Suprapubic skin (tissue), 3 donors: Measurements from ENCODE around the gene ANO2.

Experiments used
- CTCF ChIP-seq, 2 donors: fragments of 200-600 bp in 1 of 2; fragments of 450-650 bp in 1 of 2; sonication (generic) in 1 of 2; IDR thresholded peaks; one replicate each; pipeline ENCODE4 v1.5.1; 2016 to 2019; ENCODE audit warnings: antibody characterized with exemption in 2 of 2, mild to moderate bottlenecking in 1 of 2, moderate library complexity in 1 of 2
- EP300 ChIP-seq: sonication (generic); formaldehyde crosslinking; IDR thresholded peaks from one replicate; pipeline ENCODE4 v1.6.1; 2017; ENCODE audit warnings: antibody characterized with exemption

DNA sequence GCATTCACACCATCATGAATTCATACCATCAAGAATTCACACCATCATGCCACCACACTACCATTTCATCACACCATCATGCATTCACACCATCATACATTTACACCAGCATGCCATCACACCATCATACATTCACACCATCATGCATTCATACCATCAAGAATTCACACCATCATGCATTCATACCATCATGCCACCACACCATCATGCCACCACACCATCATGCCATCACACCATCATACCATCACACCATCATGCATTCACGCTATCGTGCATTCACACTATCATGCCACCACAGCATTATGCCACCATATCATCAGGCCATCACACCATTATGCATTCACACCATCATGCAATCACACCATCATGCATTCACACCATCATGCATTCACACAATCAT lies 79.7 kb downstream of the ANO2 start:
- TF ChIP-seq EP300, result no peak
- TF ChIP-seq CTCF (IDR thresholded peaks at IDR 0.05), result no peak
